Aorta (tissue), 5 donors: ENCODE results near the gene CTU2. TPM values are rescaled to one million over a fixed set of nuclear protein-coding genes. Genes with fewer than 3 reads are reported as not detected.

Experiments
- ATAC-seq: fragments of 200-7000 bp; cut with Tn5 transposase; one replicate; pipeline ENCODE4 v1.9.1; 2022; ENCODE audit warnings: moderate library complexity; ENCODE audit not compliant: low FRiP score
- DNase-seq, 2 donors: peaks; one replicate each; pipeline ENCODE4 v3.0.0-alpha.2; 2020
- H3K27ac ChIP-seq, 2 donors: one replicate each; pipeline ENCODE4 v1.5.1; 2013; ENCODE audit warnings: low read length in 2 of 2, mild to moderate bottlenecking in 2 of 2, moderate library complexity in 2 of 2, control low read depth in 1 of 2, inconsistent platforms in 1 of 2, low read depth in 1 of 2
- H3K27me3 ChIP-seq, 2 donors: one replicate each; pipeline ENCODE4 v1.6.1; 2013; ENCODE audit warnings: control low read depth in 1 of 2, low read length in 1 of 2, mild to moderate bottlenecking in 1 of 2, moderate library complexity in 1 of 2; ENCODE audit not compliant: insufficient read depth in 2 of 2, control insufficient read depth in 1 of 2
- H3K36me3 ChIP-seq, 2 donors: one replicate each; pipeline ENCODE4 v1.6.1; 2013; ENCODE audit warnings: control low read depth in 1 of 2, low read length in 1 of 2, mild to moderate bottlenecking in 1 of 2; ENCODE audit not compliant: insufficient read depth in 2 of 2, control insufficient read depth in 1 of 2
- H3K4me1 ChIP-seq, 2 donors: one replicate each; pipeline ENCODE4 v1.6.1; 2013; ENCODE audit warnings: low read length in 2 of 2, control low read depth in 1 of 2, mild to moderate bottlenecking in 1 of 2, moderate library complexity in 1 of 2; ENCODE audit not compliant: insufficient read depth in 2 of 2, control insufficient read depth in 1 of 2
- H3K4me3 ChIP-seq, 2 donors: one replicate each; pipeline ENCODE4 v1.5.1; 2013; ENCODE audit warnings: low read length in 2 of 2, control low read depth in 1 of 2, mild to moderate bottlenecking in 1 of 2
- H3K9me3 ChIP-seq: one replicate; pipeline ENCODE4 v1.6.1; 2013; ENCODE audit warnings: mild to moderate bottlenecking, low read length; ENCODE audit not compliant: control insufficient read depth
- WGBS, 2 donors: extraction: QIAGEN DNeasy Blood & Tissue Kit; methylation state at CpG; one replicate each; pipeline ENCODE4 v1.1.7; 2013; 5-methylcytosine and 5-hydroxymethylcytosine counted together
- intact Hi-C, 2 donors: fragments of 100-400 bp; cut with DNase I; formaldehyde crosslinking; loops; one replicate each; pipeline versions ENCODE4 v1.14.2 to v1.15.0; 2022
- microRNA-seq, 2 donors: library from miRNA; unstranded; fragments of <30 nt; microRNA quantifications; one replicate each; pipeline ENCODE4 v1.2.0, GENCODE V29; 2020
- polyA plus RNA-seq, 2 donors: library from polyadenylated mRNA; stranded (reverse); fragments of 200-250 nt; gene quantifications; one replicate each; pipeline ENCODE4 v1.2.3, GENCODE V29; 2013
- total RNA-seq, 2 donors: library from RNA; stranded (reverse); fragmentation: NEBNext Ultra II Directional; extraction: Animal tissue kit (Norgen Biotek cat#: 25700); gene quantifications; one replicate each; pipeline ENCODE4 v1.2.1, GENCODE V29; 2021
- donor health status: healthy with polysubstance abuse.
- donor health status: Bipolar disorder and iron deficiency.
- donor health status: DM: no; HTN: no; CAD: no.
- donor health status: DM: no; HTN: no; CAD: no.
- donor health status: DM: yes; HTN: yes; CAD: no.

CTU2 gene
- total and polyA plus RNA-seq, 4 donors = 4.0 to 18.4 (median 16.4) TPM

DNA sequence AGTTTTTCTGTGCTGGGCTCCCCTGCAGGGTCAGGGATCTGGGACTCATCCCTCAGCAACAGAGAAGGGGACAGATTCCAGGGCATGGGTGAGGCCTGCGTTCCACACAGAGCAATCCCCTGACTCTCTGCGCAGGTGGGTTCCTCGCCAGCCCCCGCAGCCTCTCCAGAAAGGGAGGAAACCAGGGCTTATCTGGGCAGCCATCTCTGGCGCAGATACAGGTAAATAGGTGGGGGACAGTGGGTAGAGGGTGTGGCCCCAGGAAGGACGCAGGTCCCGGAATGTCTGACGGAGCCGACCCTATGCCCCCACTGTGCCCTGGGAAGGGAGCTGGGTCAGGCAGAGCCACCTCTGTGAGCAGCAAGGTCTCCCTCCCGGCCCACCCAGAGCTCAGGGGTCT, 55.5 kb downstream of the CTU2 start:
- no peaks in the 10 kb centered on the region for H3K36me3 ChIP-seq
- H3K27me3 ChIP-seq = no peaks in the 10 kb centered on the region
- H3K9me3 ChIP-seq = no peaks in the 10 kb centered on the region
- no peak overlapping the region for H3K27ac ChIP-seq
- ATAC-seq (no peak), DNase-seq (no peak)
- H3K4me1 ChIP-seq = no peaks in the 10 kb centered on the region
- intact Hi-C loops = no loop called here
- 87 to 92% methylated on average over 10 of the region's 10 CpGs for WGBS, 2 donors
- H3K4me3 ChIP-seq = no peak overlapping the region

DNA sequence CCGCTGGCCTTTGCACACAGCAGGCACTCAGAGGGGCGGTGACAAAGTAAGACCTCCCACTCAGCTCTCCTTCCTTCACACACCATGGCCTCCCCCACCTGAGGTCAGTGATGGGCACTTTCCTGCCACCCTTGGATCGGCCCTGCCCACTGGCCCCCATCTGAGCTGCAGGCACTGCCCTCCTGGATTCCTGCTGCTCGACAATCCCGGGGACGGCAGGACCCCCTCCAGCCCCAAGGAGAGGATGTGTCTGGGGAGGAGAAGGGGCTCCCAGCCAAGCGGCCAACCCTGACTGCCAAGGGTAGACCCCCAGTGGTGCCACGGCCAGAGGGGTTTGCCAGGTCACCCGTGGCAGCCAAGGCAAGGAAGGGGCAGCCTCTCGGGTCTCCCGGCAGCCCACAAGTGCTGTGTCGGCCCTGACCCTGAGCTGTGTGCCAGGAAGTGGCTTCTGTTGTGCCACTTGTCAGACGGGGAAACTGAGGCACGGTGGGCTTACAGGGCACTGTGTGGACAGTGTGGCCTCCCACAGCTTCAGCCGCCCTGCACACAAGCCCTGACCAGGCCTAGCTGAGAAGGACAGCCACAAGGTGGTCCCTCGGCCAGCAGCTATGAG, 56.1 kb downstream of the CTU2 start:
- Histone ChIP-seq H3K9me3 (no peaks in the 10 kb centered on the region), H3K36me3 (no peaks in the 10 kb centered on the region), H3K4me3 (no peak overlapping the region), H3K4me1 (no peaks in the 10 kb centered on the region), H3K27ac (no peak overlapping the region), H3K27me3 (no peaks in the 10 kb centered on the region)
- DNase-seq (no peak), ATAC-seq (no peak)
- intact Hi-C loops = no loop called here
- WGBS, 2 donors = 77% methylated on average over 16 of the region's 16 CpGs

DNA sequence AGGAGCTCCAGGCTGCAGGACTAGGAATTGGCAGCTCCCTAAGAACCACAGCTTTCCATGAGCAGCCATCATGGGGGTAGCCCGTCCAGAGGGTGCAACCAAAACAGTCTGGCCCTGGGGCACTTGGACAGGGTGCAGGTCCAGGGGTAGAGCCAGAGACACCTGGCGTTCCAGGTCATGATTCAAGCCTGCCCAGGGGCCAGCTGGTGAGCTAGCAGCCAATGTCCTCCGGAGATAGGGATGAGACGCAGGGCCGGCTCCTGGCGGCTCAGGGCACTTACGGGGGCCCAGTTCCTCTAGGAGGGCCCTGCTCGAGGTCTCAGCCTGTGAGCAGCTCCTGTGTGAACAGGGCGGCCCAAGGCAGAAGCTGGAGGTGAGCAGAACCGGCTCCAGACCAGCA, 56.6 kb downstream of the CTU2 start:
- Histone ChIP-seq H3K4me1 (no peaks in the 10 kb centered on the region), H3K36me3 (no peaks in the 10 kb centered on the region), H3K4me3 (no peak overlapping the region), H3K9me3 (no peaks in the 10 kb centered on the region), H3K27ac (no peak overlapping the region), H3K27me3 (no peaks in the 10 kb centered on the region)
- ATAC-seq = no peak
- DNase-seq = no peak
- WGBS, 2 donors = 79 to 87% methylated on average over 10 of the region's 10 CpGs
- intact Hi-C loops = no loop called here

DNA sequence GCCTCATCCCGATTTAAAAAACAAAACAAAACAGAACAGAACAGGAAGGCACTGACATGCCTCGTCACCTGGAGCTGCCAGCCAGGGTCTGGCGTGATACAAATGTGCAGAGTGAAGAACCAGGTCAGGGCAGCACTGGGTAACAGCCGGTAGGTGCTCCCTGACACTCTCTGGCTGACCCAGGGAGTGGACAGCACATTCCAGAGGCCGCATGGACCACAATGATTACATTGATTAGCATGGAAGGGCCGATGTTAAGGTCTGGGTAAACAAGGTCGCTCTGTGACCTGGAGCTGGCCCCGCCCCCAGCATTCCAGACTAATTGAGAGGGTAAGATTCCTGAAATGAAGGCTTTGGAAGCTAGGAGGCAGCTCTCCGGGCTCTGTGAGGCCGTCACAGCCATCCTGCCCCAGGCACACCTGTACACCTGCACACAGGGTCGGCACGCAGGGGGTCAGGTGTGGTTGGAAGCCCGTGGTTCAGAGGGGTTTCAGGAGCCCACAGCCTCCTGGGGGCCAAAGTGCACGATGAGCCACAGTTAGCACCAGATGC, 57.3 kb downstream of the CTU2 start:
- no peak overlapping the region for H3K27ac ChIP-seq
- no peaks in the 10 kb centered on the region for H3K27me3 ChIP-seq
- H3K36me3 ChIP-seq = no peaks in the 10 kb centered on the region
- no peak for ATAC-seq
- intact Hi-C loops = no loop called here
- WGBS, 2 donors = 75 to 76% methylated on average over 14 of the region's 14 CpGs
- no peak overlapping the region for H3K4me3 ChIP-seq
- no peak for DNase-seq
- no peaks in the 10 kb centered on the region for H3K9me3 ChIP-seq
- H3K4me1 ChIP-seq = no peaks in the 10 kb centered on the region

DNA sequence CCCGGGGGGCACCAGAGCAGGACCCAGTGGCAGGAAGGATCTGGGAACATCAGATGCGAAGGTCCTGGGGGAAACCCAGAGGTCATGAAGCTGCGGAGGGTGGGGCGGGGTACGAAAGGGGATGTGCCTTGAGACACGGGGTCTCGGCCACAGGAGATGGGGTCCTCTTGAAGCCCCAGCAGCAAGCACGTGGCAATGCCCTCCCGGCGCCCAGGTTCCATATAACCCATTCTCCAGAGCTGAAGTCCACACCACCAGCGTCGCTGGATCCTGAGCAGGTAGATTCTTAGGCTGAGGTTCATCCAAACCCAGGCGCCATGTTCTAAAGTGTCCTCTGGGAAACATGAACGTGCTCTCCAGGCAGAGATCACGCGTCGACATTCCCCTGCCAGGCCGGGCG, 57.8 kb downstream of the CTU2 start:
- no peak for ATAC-seq

DNA sequence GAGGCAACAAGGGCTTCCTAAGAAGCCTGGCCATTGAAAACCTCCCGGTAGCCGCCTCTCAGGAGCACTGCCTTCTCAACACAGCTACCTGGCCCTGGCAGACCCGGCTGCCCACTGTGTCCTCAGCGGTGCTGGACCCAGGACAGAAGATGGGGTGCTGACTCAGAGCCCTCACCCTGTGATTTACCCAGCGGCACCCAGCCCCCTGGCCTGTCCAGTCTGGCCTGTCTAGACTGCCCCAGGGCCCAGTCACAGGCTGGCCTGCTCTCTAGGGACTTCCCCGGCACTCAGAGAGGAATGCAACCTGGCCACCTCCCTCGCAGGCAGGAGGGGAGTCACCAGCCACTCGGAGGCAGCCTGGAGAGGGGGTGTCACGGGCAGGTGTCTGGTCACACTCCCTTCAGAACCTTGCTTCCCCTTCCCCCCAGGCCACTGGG, 58.6 kb downstream of the CTU2 start:
- Histone ChIP-seq H3K36me3 (no peaks in the 10 kb centered on the region), H3K27ac (no peak overlapping the region), H3K4me3 (no peak overlapping the region), H3K27me3 (no peaks in the 10 kb centered on the region), H3K4me1 (no peaks in the 10 kb centered on the region), H3K9me3 (no peaks in the 10 kb centered on the region)
- intact Hi-C loops = no loop called here
- DNase-seq (no peak), ATAC-seq (no peak)
- WGBS, 2 donors = 72 to 76% methylated on average over 9 of the region's 9 CpGs

More for the DNA sequence above, 57.8 kb downstream of the CTU2 start:
- intact Hi-C loops = no loop called here
- Histone ChIP-seq H3K9me3 (no peaks in the 10 kb centered on the region), H3K36me3 (no peaks in the 10 kb centered on the region), H3K4me1 (no peaks in the 10 kb centered on the region), H3K4me3 (no peak overlapping the region), H3K27me3 (no peaks in the 10 kb centered on the region), H3K27ac (no peak overlapping the region)
- no peak for DNase-seq
- 95% methylated on average over 19 of the region's 19 CpGs for WGBS, 2 donors

Small RNAs within 50 kb of the gene (microRNA-seq; reads per million reads assigned to microRNA genes)
- gene MIR4722 = 0 reads per million in 2 donors

Other genes with a start within 250 kb of the CTU2 start
- gene ZC3H18, start 136.1 kb upstream of the CTU2 start, total RNA-seq = 10 to 100 TPM; 37.7 to 38.5 TPM
- gene ZC3H18, start 136.1 kb upstream of the CTU2 start, polyA plus RNA-seq = 10 to 100 TPM; 12.4 to 19.3 TPM
- not detected for gene IL17C, start 67.9 kb upstream of the CTU2 start, total RNA-seq
- gene IL17C, start 67.9 kb upstream of the CTU2 start, polyA plus RNA-seq = not detected
- 100 to 1,000 TPM in 1 of 2 donors, 10 to 100 TPM in 1; 79.2 to 148 TPM for gene CYBA, start 55.5 kb upstream of the CTU2 start, total RNA-seq
- 100 to 1,000 TPM in 1 of 2 donors, 10 to 100 TPM in 1; 99.0 to 107 TPM for gene CYBA, start 55.5 kb upstream of the CTU2 start, polyA plus RNA-seq
- 10 to 100 TPM; 26.0 to 26.6 TPM for gene MVD, start 43.4 kb upstream of the CTU2 start, total RNA-seq
- 10 to 100 TPM; 19.8 to 57.6 TPM for gene MVD, start 43.4 kb upstream of the CTU2 start, polyA plus RNA-seq
- gene SNAI3, start 20.0 kb upstream of the CTU2 start, total RNA-seq = under 1 TPM; 0.27 to 0.71 TPM
- gene SNAI3, start 20.0 kb upstream of the CTU2 start, polyA plus RNA-seq = 1 to 10 TPM in 1 of 2 donors, not detected in 1; 1.6 TPM
- gene RNF166, start 95 bp upstream of the CTU2 start, total RNA-seq = 10 to 100 TPM; 18.0 to 39.4 TPM
- gene RNF166, start 95 bp upstream of the CTU2 start, polyA plus RNA-seq = 10 to 100 TPM; 16.2 to 27.4 TPM
- gene PIEZO1, start 78.7 kb downstream of the CTU2 start, total RNA-seq = 100 to 1,000 TPM; 101 to 120 TPM
- 100 to 1,000 TPM in 1 of 2 donors, 10 to 100 TPM in 1; 35.9 to 205 TPM for gene PIEZO1, start 78.7 kb downstream of the CTU2 start, polyA plus RNA-seq
- gene CDT1, start 97.3 kb downstream of the CTU2 start, total RNA-seq = 1 to 10 TPM in 1 of 2 donors, under 1 TPM in 1; 0.88 to 1.5 TPM
- 1 to 10 TPM in 1 of 2 donors, under 1 TPM in 1; 0.05 to 1.0 TPM for gene CDT1, start 97.3 kb downstream of the CTU2 start, polyA plus RNA-seq
- gene APRT, start 105.4 kb downstream of the CTU2 start, total RNA-seq = 10 to 100 TPM; 60.2 to 61.3 TPM
- 100 to 1,000 TPM in 1 of 2 donors, 10 to 100 TPM in 1; 88.6 to 116 TPM for gene APRT, start 105.4 kb downstream of the CTU2 start, polyA plus RNA-seq
- gene GALNS, start 150.4 kb downstream of the CTU2 start, total RNA-seq = 10 to 100 TPM; 29.5 to 44.1 TPM
- gene GALNS, start 150.4 kb downstream of the CTU2 start, polyA plus RNA-seq = 10 to 100 TPM in 1 of 2 donors, 1 to 10 TPM in 1; 9.3 to 28.2 TPM
- 10 to 100 TPM; 27.8 to 31.2 TPM for gene TRAPPC2L, start 150.6 kb downstream of the CTU2 start, total RNA-seq
- gene TRAPPC2L, start 150.6 kb downstream of the CTU2 start, polyA plus RNA-seq = 10 to 100 TPM; 53.9 to 54.1 TPM
- gene PABPN1L, start 160.2 kb downstream of the CTU2 start, total RNA-seq = not detected
- not detected for gene PABPN1L, start 160.2 kb downstream of the CTU2 start, polyA plus RNA-seq